Mesothelial cell of epicardium (in vitro differentiated cells): ENCODE results near the gene CDKAL1. TPM values are rescaled to one million over a fixed set of nuclear protein-coding genes. Genes with fewer than 3 reads are reported as not detected.

Experiments
- DNase-seq, 2 experiments: peaks; one replicate each; pipeline ENCODE4 v3.0.0; 2021; ENCODE audit warnings: low spot score in 2 of 2; ENCODE audit not compliant: unreplicated experiment in 2 of 2
- H3K27ac Mint-ChIP-seq: 2 replicates; pipeline ENCODE4 v1.8.0; 2021; ENCODE audit warnings: mixed read lengths
- H3K27me3 Mint-ChIP-seq: 2 replicates; pipeline ENCODE4 v1.8.0; 2021; ENCODE audit warnings: low read depth, mixed read lengths
- H3K36me3 Mint-ChIP-seq: 2 replicates; pipeline ENCODE4 v1.8.0; 2021; ENCODE audit warnings: mixed read lengths
- H3K4me1 Mint-ChIP-seq: 2 replicates; pipeline ENCODE4 v1.8.0; 2021; ENCODE audit warnings: mixed read lengths
- H3K4me3 Mint-ChIP-seq: 2 replicates; pipeline ENCODE4 v1.8.0; 2021; ENCODE audit warnings: mild to moderate bottlenecking, moderate library complexity, mixed read lengths
- H3K9me3 Mint-ChIP-seq: 2 replicates; pipeline ENCODE4 v1.8.0; 2021; ENCODE audit warnings: mixed read lengths
- total RNA-seq: library from RNA; stranded (reverse); gene quantifications from 3 replicates; pipeline ENCODE4 v1.2.1, GENCODE V29; 2021
- TF ChIP-seq, protein P1 (sequence below): fragments of 200-600 bp; sonication (generic); IDR thresholded peaks from one replicate; pipeline ENCODE4 v1.5.0; 2021; ENCODE audit warnings: antibody characterized with exemption; ENCODE audit not compliant: unreplicated experiment

Gene CDKAL1
- total RNA-seq, 1 donor from 2014 or later, result 22.6 TPM

DNA sequence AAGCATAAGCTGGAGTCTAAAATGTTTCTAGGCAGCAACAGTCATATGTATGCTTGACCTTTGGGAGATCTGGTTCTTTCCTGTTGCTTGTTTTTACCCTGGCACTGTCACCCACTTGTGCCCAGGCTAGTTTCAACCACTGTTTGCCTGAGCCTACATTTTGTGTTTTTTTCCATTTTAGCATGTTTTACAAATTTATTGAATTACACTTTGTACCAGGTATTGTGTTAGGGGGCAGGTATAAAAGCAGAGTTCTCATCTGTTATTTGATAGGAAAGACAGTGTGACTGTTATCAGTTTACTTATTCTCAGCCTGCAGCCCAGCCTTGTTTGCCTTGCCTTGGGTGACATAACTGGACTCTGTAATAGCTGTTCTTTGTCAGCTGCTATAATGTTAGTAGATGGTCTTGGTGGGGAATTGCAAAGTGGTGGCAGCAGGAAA, 147.0 kb downstream of the CDKAL1 start:
- H3K27me3 Mint-ChIP-seq, result no peaks in the 10 kb centered on the region
- TF ChIP-seq, protein P1, sequence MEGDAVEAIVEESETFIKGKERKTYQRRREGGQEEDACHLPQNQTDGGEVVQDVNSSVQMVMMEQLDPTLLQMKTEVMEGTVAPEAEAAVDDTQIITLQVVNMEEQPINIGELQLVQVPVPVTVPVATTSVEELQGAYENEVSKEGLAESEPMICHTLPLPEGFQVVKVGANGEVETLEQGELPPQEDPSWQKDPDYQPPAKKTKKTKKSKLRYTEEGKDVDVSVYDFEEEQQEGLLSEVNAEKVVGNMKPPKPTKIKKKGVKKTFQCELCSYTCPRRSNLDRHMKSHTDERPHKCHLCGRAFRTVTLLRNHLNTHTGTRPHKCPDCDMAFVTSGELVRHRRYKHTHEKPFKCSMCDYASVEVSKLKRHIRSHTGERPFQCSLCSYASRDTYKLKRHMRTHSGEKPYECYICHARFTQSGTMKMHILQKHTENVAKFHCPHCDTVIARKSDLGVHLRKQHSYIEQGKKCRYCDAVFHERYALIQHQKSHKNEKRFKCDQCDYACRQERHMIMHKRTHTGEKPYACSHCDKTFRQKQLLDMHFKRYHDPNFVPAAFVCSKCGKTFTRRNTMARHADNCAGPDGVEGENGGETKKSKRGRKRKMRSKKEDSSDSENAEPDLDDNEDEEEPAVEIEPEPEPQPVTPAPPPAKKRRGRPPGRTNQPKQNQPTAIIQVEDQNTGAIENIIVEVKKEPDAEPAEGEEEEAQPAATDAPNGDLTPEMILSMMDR, result no peak
- peaks cover 16% of the 10 kb centered on the region for H3K4me1 Mint-ChIP-seq
- no peak overlapping the region for H3K4me3 Mint-ChIP-seq
- DNase-seq, result no peak
- peaks cover 17% of the 10 kb centered on the region for H3K9me3 Mint-ChIP-seq
- H3K27ac Mint-ChIP-seq, result peak overlapping the region; percentile 91
- peaks cover 8% of the 10 kb centered on the region for H3K36me3 Mint-ChIP-seq

- TF ChIP-seq, protein P1, result no peak
- Mint-ChIP-seq H3K9me3 (peaks cover 19% of the 10 kb centered on the region), H3K27ac (no peak overlapping the region), H3K36me3 (peaks cover 9% of the 10 kb centered on the region), H3K4me3 (no peak overlapping the region), H3K27me3 (no peaks in the 10 kb centered on the region), H3K4me1 (peaks cover 15% of the 10 kb centered on the region)
- DNase-seq, result no peak
Observed at GRCh38 chr6:20684474-20684873, 150.2 kb downstream of the CDKAL1 start.

- no peak for DNase-seq
- Mint-ChIP-seq H3K27me3 (no peaks in the 10 kb centered on the region), H3K9me3 (peaks cover 19% of the 10 kb centered on the region), H3K4me3 (no peak overlapping the region), H3K27ac (no peak overlapping the region), H3K4me1 (peaks cover 10% of the 10 kb centered on the region), H3K36me3 (peaks cover 9% of the 10 kb centered on the region)
- TF ChIP-seq, protein P1, result no peak
Observed at GRCh38 chr6:20686142-20686541, 151.9 kb downstream of the CDKAL1 start.

GRCh38 chr6:20687494-20687893, 153.2 kb downstream of the CDKAL1 start:
- DNase-seq, result no peak
- peaks cover 11% of the 10 kb centered on the region for H3K4me1 Mint-ChIP-seq
- H3K4me3 Mint-ChIP-seq, result no peak overlapping the region
- TF ChIP-seq, protein P1, result no peak
- H3K27me3 Mint-ChIP-seq, result no peaks in the 10 kb centered on the region
- H3K27ac Mint-ChIP-seq, result no peak overlapping the region
- peaks cover 9% of the 10 kb centered on the region for H3K36me3 Mint-ChIP-seq
- H3K9me3 Mint-ChIP-seq, result peaks cover 19% of the 10 kb centered on the region

GRCh38 chr6:20688710-20689500, 154.6 kb downstream of the CDKAL1 start:
- H3K36me3 Mint-ChIP-seq, result peaks cover 9% of the 10 kb centered on the region
- TF ChIP-seq, protein P1, result no peak
- H3K27me3 Mint-ChIP-seq, result no peaks in the 10 kb centered on the region
- DNase-seq, result no peak
- peaks cover 19% of the 10 kb centered on the region for H3K9me3 Mint-ChIP-seq
- H3K4me3 Mint-ChIP-seq, result no peak overlapping the region
- peaks cover 14% of the 10 kb centered on the region for H3K4me1 Mint-ChIP-seq
- no peak overlapping the region for H3K27ac Mint-ChIP-seq
